ENCODE measurements around the gene LRRC28. TPM values are rescaled to one million over a fixed set of nuclear protein-coding genes. Genes with fewer than 3 reads are reported as not detected.

LRRC28 gene
- total and polyA plus RNA-seq, 2 donors (not counting 1 experiment from before 2014, with no cell fraction given) = 20.1 to 23.8 TPM

GRCh38 chr15:99343208-99343607 is 91.9 kb downstream of the LRRC28 start:
- no peak overlapping the region for H3K27ac ChIP-seq (ENCODE audit: insufficient read depth, low read length)
- no peak overlapping the region for H3K9ac ChIP-seq (ENCODE audit: insufficient read depth, low read length)
- H3K27me3 ChIP-seq (ENCODE audit: control insufficient read depth, insufficient read depth, low read length) = no peaks in the 10 kb centered on the region
- no peaks in the 10 kb centered on the region for H3K36me3 ChIP-seq (ENCODE audit: control insufficient read depth, insufficient read depth, low read length)
- H3K4me1 ChIP-seq (ENCODE audit: control insufficient read depth, extremely low read depth, insufficient read depth, low read length) = peaks cover 6% of the 10 kb centered on the region
- H3K79me2 ChIP-seq (ENCODE audit: control insufficient read depth, insufficient read depth, low read length) = no peaks in the 10 kb centered on the region
- no peak overlapping the region for H3K4me2 ChIP-seq (ENCODE audit: extremely low read depth, insufficient read depth, low read length)
- H2AFZ ChIP-seq (ENCODE audit: low read length) = no peak overlapping the region
- TF ChIP-seq CTCF (conservative IDR thresholded peaks at IDR 0.05 in 1 of 2, IDR thresholded peaks at IDR 0.05 in 1 of 2; ENCODE audit: low read depth in 1 of 2, low read length in 2 of 2) = no peak
- TF ChIP-seq EZH2 (IDR thresholded peaks at IDR 0.05; ENCODE audit: low read length, missing control alignments) = no peak
- H3K9me3 ChIP-seq (ENCODE audit: control insufficient read depth, insufficient read depth, low read depth, low read length) = no peaks in the 10 kb centered on the region
- no peak for DNase-seq (ENCODE audit: low read depth in 2 of 2)
- no peaks in the 10 kb centered on the region for H4K20me1 ChIP-seq (ENCODE audit: control insufficient read depth, extremely low read depth, insufficient read depth, low read length)
- H3K4me3 ChIP-seq (replicated peaks in 1 of 4; ENCODE audit: control extremely low read depth in 1 of 4, insufficient read depth in 1 of 4, low read depth in 3 of 4, low read length in 4 of 4) = no peak overlapping the region

GRCh38 chr15:99343881-99344551 is 92.7 kb downstream of the LRRC28 start:
- H3K4me1 ChIP-seq (ENCODE audit: control insufficient read depth, extremely low read depth, insufficient read depth, low read length) = peaks cover 6% of the 10 kb centered on the region
- H4K20me1 ChIP-seq (ENCODE audit: control insufficient read depth, extremely low read depth, insufficient read depth, low read length) = no peaks in the 10 kb centered on the region
- no peaks in the 10 kb centered on the region for H3K9me3 ChIP-seq (ENCODE audit: control insufficient read depth, insufficient read depth, low read depth, low read length)
- no peaks in the 10 kb centered on the region for H3K36me3 ChIP-seq (ENCODE audit: control insufficient read depth, insufficient read depth, low read length)
- H3K4me2 ChIP-seq (ENCODE audit: extremely low read depth, insufficient read depth, low read length) = no peak overlapping the region
- no peaks in the 10 kb centered on the region for H3K79me2 ChIP-seq (ENCODE audit: control insufficient read depth, insufficient read depth, low read length)
- no peak overlapping the region for H3K4me3 ChIP-seq (replicated peaks in 1 of 4; ENCODE audit: control extremely low read depth in 1 of 4, insufficient read depth in 1 of 4, low read depth in 3 of 4, low read length in 4 of 4)
- no peak overlapping the region for H3K27ac ChIP-seq (ENCODE audit: insufficient read depth, low read length)
- H3K9ac ChIP-seq (ENCODE audit: insufficient read depth, low read length) = no peak overlapping the region
- peak in 1 of 2 donors; percentile 16 for DNase-seq (ENCODE audit: low read depth in 2 of 2)
- no peak overlapping the region for H2AFZ ChIP-seq (ENCODE audit: low read length)
- TF ChIP-seq EZH2 (IDR thresholded peaks at IDR 0.05; ENCODE audit: low read length, missing control alignments) (no peak), CTCF (conservative IDR thresholded peaks at IDR 0.05 in 1 of 2, IDR thresholded peaks at IDR 0.05 in 1 of 2; ENCODE audit: low read depth in 1 of 2, low read length in 2 of 2) (peak; percentile 8 to 30)
- no peaks in the 10 kb centered on the region for H3K27me3 ChIP-seq (ENCODE audit: control insufficient read depth, insufficient read depth, low read length)

- H3K27ac ChIP-seq (ENCODE audit: insufficient read depth, low read length) = no peak overlapping the region
- TF ChIP-seq EZH2 (IDR thresholded peaks at IDR 0.05; ENCODE audit: low read length, missing control alignments) (no peak), CTCF (conservative IDR thresholded peaks at IDR 0.05 in 1 of 2, IDR thresholded peaks at IDR 0.05 in 1 of 2; ENCODE audit: low read depth in 1 of 2, low read length in 2 of 2) (no peak)
- no peak for DNase-seq (ENCODE audit: low read depth in 2 of 2)
- no peaks in the 10 kb centered on the region for H3K79me2 ChIP-seq (ENCODE audit: control insufficient read depth, insufficient read depth, low read length)
- H3K4me1 ChIP-seq (ENCODE audit: control insufficient read depth, extremely low read depth, insufficient read depth, low read length) = peaks cover 6% of the 10 kb centered on the region
- no peak overlapping the region for H3K9ac ChIP-seq (ENCODE audit: insufficient read depth, low read length)
- no peaks in the 10 kb centered on the region for H3K9me3 ChIP-seq (ENCODE audit: control insufficient read depth, insufficient read depth, low read depth, low read length)
- H3K36me3 ChIP-seq (ENCODE audit: control insufficient read depth, insufficient read depth, low read length) = no peaks in the 10 kb centered on the region
- no peak overlapping the region for H2AFZ ChIP-seq (ENCODE audit: low read length)
- H4K20me1 ChIP-seq (ENCODE audit: control insufficient read depth, extremely low read depth, insufficient read depth, low read length) = no peaks in the 10 kb centered on the region
- no peaks in the 10 kb centered on the region for H3K27me3 ChIP-seq (ENCODE audit: control insufficient read depth, insufficient read depth, low read length)
- no peak overlapping the region for H3K4me3 ChIP-seq (replicated peaks in 1 of 4; ENCODE audit: control extremely low read depth in 1 of 4, insufficient read depth in 1 of 4, low read depth in 3 of 4, low read length in 4 of 4)
- H3K4me2 ChIP-seq (ENCODE audit: extremely low read depth, insufficient read depth, low read length) = no peak overlapping the region
Observed at GRCh38 chr15:99344639-99345038, 93.4 kb downstream of the LRRC28 start.
